SIG-M5 treated with dmso at 0.1 percent for 504 hours (cell line): ENCODE measurements around the gene AMN1.
"Not testable (repeated sequence)": the region's sequence is repeated elsewhere in the genome, so short reads cannot be mapped to it uniquely, and the experiment has no call there.

Experiments used
- DNase-seq: peaks from one replicate; lab custom pipeline; 2025; ENCODE audit not compliant: unreplicated experiment; lab: John Stamatoyannopoulos, UW

AMN1 gene

GRCh38 chr12:31728917-31729640, at the start of gene AMN1:
Gene AMN1 (minus strand): TSS chr12:31729021. CDS start chr12:31729008, 13 bp downstream.
- DNase-seq: peak; percentile 100

GRCh38 chr12:31773867-31774266, 45.0 kb upstream of the AMN1 start:
- no peak for DNase-seq

GRCh38 chr12:31773223-31773750, 44.5 kb upstream of the AMN1 start:
- no peak for DNase-seq

GRCh38 chr12:31772685-31773222, 43.9 kb upstream of the AMN1 start:
- no peak for DNase-seq

GRCh38 chr12:31772186-31772585, 43.4 kb upstream of the AMN1 start:
- no peak for DNase-seq

DNA sequence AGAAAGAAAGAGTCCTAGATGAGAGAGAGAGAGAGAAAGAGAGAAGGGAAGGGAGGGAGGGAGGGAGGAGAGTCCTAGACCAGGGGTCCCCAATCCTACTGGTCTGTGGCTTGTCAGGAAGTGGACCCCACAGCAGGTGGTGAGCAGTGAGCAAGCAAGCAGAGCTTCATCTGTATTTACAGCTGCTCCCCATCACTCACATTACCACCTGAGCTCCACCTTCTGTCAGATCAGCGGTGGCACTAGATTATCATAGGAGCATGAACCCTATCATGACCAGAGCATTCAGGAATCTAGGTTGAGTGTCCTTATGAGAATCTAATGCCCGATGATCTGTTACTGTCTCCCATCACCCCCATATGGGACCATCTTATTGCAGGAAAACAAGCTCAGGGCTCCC, 39.2 kb upstream of the AMN1 start:
- no peak for DNase-seq

DNA sequence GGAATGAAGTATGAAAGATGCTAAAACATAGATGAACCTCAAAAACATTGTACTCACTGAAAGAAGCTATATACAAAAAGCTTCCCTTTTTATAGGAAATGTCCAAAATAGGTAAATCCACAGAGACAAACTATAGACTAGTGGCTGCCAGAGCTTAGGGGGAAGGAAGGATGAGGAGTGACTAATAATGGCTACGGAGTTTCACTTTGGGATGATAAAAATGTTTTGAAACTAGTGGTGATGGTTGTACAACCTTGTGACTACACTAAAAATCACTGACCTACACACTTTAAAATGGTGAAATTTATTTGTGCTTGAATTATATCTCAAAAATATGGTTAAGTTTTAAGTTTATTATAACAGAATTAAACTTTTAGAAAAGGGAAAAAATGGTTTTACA, 37.1 kb upstream of the AMN1 start:
- peak; percentile 56 for DNase-seq

DNA sequence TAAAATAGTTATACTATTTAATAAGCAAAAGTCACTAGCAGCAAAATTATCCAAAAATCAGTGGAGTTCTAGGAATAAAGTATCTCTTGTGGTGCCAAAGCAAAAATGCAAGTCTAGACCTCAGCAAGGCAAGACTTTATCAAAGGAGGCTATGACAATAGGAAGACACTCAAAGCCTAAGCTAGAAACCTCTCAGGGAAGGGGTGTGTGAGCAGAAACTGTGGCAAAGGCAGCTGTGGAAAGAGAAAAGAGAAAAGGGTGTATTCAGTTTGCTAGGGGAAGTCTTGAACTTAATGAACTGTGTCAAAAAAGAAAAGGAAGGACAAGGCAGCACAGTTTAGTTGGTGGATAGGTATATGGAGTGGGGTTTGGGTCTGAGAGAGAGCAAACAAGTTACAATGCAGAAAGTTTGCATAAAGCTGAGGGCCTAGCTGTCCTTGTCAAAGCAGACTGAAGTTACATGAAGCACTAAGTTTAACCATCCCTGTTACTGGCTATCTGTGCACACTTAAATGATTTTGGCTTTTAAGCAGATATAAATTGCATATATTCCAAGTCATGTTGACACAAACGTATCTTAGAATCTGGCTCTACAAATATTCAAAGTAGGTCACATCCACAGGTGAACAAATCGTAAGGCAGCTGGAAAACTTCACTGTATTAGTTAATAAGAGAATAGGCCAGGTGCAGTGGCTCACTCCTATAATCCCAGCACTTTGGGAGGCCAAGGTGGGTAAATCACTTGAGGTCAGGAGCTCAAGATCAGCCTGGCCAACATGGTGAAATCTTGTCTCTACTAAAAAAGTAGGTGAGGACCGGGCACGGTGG, 31.0 kb upstream of the AMN1 start:
- DNase-seq: no peak

DNA sequence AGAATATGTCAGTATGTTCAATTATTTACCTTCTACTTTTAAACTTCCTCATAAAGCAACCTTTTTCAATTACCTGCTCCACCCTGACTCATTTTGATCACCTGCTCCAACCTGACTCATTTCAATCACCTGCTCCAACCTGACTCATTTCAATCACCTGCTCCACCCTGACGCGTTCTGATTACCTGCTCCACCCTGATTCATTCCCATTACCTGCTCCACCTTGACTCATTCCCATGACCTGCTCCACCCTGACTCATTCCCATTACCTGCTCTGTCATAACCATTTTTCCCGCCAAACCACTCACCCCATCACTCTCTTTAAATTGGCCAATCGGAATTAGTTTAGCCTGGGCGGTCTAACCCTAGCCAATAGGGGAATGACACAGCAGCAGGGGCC, 29.5 kb upstream of the AMN1 start:
- DNase-seq: not testable (repeated sequence)

- DNase-seq: no peak
These were observed 28.2 kb upstream of the AMN1 start for GRCh38 chr12:31756977-31757420.

GRCh38 chr12:31752450-31752849, 23.6 kb upstream of the AMN1 start:
- no peak for DNase-seq

DNA sequence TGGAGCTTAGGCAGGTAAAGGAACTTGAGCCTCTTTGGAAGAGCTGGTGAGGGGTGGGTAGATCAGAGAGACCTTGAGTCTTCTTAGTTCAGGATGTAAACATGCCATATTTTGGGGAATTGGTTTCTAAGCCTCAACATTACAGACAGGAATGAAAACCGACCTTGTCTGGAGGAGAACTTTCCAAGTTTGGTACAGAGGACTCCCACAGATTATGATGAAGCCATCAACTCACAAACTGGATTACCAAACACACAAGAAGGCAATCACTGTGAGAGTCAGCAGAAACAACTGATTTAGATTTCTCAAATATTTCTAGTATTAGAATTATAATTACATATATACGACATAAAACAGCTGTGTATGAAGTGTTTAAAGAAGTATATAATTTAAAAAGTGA, 22.3 kb upstream of the AMN1 start:
- no peak for DNase-seq

DNA sequence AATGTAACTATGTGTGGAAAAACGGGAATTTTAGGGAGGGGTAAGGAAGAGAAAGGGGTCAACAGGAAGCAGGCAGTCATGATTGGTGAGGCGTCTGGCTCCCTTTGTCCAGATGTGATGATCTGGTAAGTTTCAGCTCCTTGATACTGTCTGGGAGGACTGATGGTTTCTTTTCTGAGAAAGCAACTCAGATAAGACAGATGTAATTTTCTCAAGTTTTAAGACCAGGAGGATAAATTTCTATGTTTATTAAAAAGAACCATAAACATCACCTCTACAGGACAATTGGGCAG, 21.9 kb upstream of the AMN1 start:
- DNase-seq: no peak

DNA sequence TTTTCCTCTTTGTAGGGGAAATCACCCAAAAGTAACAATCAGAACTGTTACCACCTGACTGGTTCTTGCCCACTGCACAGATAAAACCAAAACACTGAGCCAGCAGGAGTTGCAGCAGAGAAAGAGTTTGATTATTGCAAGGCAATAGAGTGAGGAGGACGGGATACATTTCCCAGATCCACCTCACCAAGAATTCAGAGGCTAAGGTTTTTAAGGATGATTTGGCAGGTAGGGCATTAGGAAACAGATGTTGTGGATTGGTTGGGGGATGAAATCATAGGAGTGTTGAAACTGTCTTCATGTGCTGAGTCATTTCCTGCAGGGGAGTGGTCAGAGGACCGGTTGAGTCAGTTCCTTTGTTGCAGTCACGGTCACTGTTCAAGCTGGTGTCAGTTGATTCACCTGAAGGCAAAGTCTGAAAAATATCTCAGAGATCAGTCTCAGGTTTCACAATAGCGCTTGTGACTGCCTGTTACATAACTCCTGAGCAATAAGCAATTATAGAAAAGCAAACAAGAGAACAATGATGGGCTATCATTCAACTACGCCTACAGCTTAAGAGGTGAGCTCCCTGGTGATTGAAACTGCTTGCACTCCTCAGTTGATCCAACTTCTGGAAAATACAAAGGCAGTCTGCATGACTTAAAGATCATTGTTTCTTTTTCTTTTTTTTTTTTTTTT, 20.3 kb upstream of the AMN1 start:
- DNase-seq: peak; percentile 100

DNA sequence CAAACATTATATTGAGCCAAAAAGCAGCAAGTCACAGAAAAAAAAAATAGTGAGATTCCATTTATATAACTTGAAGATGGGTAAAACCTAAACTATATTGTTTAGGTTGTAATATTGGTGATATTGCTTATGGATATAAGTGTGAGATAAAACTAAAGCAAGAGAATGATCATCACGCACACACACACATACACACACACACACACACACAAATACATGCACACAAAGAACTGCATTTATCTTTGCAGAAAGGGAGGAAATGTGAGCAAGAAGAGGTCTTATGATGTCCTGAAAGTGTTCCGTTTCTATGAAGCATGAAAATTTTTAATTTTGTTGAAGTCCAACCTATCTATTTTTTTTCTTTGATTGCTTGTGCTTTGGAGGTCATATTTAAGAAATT, 16.4 kb upstream of the AMN1 start:
- DNase-seq: no peak

DNA sequence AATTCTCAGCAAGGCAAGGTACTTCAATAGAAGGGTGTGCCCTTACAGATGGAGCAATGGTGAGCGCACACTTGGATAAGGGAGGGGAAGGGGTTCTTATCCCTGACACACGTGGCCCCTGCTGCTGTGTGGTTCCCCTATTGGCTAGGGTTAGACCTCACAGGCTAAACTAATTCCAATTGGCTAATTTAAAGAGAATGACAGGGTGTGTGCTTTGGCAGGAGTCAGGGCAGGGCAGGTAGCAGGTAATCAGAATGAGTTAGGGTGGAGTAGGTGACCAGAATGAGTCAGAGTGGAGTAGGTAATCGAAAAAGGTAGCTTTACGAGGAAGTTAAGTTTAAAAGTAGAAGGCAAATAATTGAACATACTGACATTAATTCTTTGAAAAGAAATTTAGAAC, 15.5 kb upstream of the AMN1 start:
- DNase-seq: not testable (repeated sequence)

DNA sequence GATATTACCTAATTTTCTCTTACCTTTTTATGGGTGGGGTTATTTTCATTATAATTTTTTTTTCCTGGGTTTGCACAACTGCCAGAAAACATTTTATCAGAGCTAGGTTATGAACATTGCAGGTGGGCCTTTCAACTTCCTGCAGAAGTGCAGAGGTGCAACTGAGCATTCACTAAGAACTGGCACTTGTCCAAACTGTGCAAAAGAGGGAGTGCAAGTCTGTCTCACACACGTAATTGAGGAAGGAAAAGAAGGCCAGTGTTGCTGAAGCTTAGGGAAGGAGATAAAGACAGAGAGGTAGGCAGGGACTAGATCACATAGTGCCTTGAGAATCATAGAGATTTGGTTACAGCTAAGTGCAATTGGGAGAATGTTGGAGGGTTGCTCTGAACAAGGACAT, 14.1 kb upstream of the AMN1 start:
- peak; percentile 75 for DNase-seq

DNA sequence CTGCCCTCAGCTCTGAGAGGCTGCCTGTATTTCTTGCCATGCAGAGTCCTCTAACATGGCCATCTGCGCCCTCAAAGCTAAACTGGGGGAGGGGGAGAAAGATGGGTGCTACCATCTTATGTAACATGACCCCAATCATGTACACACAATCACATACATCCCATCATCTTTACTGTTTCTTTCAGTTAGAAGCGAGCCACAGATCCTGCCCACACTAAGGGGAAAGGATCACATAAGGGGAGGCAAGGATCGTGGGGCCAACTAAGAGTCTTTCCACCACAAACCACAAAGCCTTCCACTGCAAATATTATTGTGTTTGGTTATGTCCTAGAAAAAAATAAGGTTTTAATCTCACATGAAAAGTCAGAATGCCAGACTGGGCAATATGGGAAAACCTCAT, 11.8 kb upstream of the AMN1 start:
- DNase-seq: peak; percentile 37

DNA sequence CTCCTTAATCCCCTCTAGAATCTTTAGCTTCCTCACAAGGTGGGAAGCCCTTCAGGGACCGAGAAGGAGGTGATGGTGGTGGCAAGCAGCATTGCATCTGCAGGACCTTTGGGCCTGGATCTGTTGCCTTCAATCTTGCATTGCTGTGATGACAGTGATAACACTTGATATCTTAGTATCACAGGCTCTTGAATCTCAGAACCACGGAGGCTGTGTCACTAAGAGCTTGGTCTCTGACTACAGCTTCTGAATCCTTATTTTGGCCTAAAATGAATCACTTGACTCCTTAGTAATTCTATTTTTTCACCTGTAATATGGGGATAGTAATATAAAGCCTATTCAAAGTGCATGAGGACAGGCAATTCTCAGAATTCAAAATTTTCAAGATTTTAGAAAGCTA, 8.9 kb upstream of the AMN1 start:
- no peak for DNase-seq

- DNase-seq: no peak
These were observed 8.5 kb upstream of the AMN1 start for GRCh38 chr12:31737345-31737744.

GRCh38 chr12:31736472-31736871, 7.7 kb upstream of the AMN1 start:
- no peak for DNase-seq
